Activated T-cell treated with anti-CD3 and anti-CD28 coated beads for 48 hours (primary cell): ENCODE results near the gene ABHD2.
"Not testable (repeated sequence)": the region's sequence is repeated elsewhere in the genome, so short reads cannot be mapped to it uniquely, and the experiment has no call there.

Experiments used
- DNase-seq: peaks from one replicate; pipeline ENCODE4 v3.0.0-alpha.2; 2020; ENCODE audit warnings: low read depth

Gene ABHD2

DNA sequence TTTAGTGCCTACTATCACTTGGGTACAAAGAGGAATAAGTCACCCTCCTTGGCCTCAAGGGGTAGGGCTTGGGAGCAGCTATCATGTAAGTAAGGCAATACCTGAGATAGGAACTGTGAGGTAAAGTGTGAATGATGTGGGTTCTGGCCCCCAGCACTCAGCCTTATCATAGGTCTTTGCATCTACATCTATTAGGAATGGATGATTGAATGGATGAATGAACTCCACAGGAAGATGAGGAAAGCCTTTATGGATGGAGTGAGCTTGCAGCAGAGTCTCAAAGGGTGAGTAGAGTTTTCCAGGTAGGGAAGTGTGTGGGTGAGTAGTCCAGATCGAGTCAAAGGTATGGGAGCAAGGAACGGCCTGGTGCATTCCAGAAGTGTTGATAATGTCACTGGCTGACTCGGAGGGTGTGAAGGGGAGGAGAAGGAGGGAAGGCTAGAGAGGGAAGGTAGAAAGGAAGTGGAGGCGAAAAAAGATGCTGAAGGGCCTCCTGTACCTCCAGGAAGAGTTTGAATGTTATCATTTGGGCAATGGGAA, 13.1 kb upstream of the ABHD2 start:
- DNase-seq: no peak

GRCh38 chr15:89075846-89076245, 12.4 kb upstream of the ABHD2 start:
- no peak for DNase-seq

DNA sequence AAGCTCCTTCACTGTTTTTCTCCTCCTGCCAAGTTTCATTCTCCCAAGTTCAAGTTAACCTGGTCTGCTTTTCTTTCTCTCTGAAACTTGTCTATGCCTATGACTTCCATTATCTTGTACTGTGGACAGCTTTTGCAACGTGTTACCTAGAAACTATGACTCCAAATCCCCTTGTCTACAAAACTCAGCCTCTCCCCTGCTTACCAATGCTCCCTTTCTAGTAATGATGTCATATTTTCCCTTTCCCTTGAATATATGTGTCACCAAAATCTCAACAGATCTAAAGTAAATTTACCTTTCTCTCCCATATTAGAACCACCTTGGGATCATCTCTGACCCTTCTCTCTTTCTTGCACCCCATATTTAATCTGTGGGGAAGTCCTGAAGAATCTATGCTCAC, 10.5 kb upstream of the ABHD2 start:
- no peak for DNase-seq

DNA sequence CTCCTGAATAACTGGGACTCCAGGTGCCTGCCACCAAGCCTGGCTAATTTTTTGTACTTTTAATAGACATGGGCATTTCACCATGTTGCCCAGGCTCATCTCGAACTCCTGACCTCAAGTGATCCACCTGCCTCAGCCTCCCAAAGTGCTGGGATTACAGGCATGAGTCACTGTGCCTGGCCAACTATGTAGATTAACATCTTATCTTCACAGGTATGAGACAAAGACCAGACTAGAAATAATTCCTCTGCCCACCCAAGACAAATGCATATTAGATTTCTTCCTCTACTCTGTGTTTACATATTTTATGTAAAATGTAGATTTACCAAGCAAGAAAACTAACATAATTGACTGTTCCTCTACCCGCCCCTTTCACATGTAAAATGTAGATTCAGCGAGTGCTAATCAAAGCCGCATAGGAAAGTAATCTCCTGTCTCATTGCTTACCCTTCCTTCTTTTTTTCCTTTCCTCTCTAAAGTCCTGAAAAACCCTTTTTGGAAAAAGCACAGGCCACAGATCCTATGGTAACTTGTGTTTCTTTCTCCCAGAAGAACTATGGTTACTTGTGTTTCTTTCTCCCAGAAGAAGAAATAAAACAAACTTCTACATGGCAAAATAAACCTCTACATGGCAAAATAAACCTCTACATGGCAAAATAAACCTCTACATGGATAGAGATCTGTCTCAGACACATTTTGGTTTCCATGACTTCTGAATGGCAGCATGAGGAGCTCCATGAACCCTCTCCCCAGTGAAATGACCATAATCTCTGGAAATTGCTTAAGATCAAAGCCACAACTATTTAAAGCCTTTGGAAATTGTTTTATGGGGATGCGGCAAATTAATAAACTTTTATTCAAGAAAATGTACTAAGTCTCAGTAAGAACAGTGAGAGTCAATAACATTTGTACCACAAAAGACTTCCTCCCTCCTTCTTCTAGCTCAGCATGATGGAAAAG, 9.1 kb upstream of the ABHD2 start:
- DNase-seq: no peak

DNA sequence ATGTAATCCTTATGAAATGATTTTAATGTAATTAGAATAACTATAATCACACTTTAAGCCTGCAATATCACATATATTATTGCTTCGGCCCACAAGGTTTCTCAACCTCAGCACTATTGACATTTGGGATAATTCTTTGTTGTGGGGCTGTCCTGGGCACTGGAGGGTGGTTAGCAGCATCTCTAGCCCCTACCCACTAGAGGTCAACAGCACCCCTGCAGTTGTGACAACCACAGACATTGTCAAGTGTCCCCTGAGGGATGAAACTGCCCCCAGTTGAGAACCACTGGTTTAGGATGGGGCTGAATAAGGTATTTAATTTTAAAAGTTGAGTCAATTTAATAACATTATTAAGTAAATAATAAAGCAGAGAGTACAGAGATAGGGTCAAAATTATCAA, 6.4 kb upstream of the ABHD2 start:
- DNase-seq: no peak

DNA sequence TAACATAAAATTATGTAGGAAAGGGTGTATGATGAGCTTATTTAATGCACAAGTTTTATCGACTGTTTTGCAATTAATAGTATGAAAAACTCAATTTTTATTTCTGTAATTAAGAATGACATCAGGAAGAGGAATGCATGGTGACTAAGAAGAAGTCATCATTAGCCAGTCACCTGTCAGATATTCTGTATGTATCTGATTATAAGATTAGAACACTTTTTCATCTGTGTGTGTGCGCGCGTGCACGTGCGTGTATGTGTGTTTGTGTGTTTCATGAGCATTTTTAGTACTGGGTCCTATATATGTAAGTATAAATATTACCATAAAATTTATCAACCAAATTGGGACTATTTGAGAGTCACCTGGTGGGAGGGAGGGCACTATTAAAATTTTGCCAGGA, 5.0 kb upstream of the ABHD2 start:
- DNase-seq: no peak

DNA sequence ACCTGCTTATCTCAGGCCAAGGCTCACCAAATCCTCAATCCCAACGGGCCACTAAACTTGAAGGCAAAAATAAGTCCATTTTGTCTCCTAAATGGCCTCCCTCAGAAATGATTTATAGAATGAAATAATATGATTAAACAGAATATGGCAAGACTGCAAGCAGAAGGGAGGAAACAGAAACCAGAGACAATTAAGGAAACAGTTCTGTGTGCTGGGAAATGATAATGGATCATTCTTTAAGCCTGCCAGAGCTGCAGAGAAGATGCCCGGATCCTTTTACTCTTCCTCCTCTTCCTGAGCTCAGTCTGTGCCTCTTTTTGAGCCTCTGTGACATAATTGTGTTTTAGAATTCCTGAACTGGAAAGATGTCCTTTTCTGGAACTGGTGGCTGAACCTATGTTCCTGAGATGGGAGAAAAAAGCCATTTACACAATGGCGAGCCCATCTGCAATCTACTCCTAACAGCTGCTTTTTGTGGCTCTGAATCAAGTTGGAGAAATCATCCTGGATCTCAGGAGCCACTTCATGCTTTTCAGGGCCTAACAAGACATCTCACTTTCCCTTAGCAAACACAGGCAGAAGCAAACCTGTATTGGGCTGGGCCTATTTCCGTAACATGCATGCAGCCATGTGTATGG, 2.8 kb upstream of the ABHD2 start:
- DNase-seq: no peak

DNA sequence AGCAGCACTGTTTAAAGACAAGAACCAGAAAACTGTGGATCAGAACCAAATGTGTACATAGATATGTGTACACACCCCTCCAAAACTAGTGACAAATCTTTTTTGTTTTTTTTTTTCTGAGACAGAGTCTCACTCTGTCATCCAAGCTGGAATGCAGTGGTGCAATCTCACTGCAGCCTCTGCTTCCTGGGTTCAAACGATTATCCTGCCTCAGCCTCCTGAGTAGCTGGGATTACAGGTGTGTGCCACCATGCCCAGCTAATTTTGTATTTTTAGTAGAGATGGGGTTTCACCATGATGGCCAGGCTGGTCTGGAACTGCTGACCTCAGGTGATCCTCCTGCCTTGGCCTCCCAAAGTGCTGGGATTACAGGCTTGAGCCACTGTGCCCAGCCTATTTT, 2.3 kb upstream of the ABHD2 start:
- not testable (repeated sequence) for DNase-seq

GRCh38 chr15:89086390-89086789, 1.9 kb upstream of the ABHD2 start:
- not testable (repeated sequence) for DNase-seq

DNA sequence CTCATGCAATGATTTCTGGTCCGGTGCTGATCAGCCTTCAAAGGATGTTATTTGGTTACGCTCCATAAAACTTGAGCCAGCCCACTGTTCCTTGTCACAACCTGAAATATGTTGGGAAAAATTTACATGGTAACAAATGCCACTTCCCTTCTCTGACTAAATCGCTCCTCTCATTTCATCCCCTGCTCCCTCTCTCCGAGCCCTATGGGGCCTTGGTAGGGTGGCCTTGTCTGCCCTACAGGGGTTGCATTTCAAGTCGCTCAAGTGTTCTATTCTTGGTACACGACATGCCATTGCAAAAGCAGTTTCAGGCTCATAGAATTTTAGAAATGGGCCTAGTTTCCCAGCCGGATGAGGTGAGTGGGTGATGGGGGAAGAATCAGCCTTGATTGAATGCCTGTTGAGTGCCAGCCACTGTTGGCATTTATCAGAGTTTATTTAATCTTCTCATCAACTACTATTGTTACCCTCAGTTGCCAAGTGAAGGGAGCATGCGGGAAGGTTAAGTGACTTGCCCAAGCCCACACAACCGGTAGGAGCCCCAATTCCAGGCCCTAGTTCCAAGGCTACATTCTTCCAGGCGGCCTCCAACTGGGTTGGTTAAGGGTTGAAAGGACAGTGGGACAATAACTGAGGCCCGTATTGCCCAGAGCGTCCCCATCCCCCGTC, 961 bp upstream of the ABHD2 start:
- no peak for DNase-seq

- DNase-seq: no peak
Observed at GRCh38 chr15:89088605-89089315, 504 bp downstream of the ABHD2 start.

- DNase-seq: no peak
Observed at GRCh38 chr15:89089316-89090230, 1.3 kb downstream of the ABHD2 start.

DNA sequence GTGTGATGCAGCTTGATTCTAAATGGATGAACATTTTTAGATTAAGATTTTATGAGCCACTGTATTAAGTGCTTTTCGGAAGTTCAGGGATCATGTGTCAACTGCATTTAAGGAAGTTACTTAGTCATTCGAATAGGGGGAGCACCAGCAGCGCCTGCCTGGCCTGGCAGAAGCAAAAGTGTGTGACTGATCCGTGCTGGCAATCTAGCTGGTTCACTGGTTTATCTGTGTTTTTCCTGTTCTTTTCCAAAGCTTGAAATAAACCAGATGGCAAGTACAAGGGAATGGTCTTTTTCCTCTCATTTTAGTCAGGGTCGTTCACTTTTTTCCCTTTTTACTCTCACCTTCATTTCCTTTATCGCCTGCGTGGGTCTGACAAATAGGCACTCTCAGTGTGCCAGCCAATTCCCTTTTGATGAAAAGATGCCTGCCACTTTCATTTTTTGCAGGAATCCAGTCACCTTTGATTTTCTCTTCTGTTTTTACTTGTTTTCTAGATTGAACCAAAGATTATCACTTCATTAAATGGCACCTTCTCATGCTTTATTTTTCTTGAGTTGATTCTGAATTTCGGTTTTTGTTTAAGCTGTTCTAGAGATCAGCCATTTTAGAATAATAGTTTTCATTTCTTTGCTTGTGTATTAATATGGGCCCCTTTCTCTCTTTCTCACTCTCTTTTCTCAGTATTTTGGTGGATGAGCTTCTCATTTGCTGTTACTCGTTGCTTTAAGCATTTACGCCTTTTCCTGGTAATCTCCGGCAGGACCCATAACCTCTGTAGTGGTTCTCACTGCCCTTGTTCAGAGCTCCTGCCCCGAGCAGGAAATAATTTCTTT, 2.8 kb downstream of the ABHD2 start:
- DNase-seq: peak; percentile 33

DNA sequence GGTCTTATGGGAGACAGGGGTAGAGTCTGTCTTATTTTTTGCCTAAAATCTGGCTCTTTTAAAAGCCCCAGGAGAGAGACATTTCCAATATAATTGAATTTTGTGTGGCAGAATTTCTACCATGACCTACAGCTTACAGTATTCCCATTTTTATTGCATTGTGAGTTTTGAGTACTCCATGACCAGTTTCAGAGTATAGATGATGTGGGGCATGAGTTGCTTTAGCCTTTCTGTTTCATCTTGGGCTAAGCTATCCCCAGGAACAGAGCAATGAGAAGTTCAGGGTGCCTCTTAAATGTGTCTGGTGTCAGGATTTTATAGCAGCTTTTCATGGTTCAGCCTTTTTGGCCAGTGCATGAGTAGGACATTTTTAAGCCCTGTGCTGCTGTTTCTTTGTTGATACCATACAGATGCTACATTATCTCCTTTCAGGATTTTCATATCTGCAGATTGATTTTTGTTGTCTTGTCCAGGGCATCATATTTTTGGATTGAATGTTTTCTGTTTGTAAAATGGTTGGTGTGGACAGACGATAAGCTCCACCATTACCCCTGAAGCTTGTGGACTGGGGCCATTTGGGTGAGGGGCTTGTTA, 3.5 kb downstream of the ABHD2 start:
- DNase-seq: no peak

- DNase-seq: no peak
Observed at GRCh38 chr15:89093509-89093908, 5.3 kb downstream of the ABHD2 start.

DNA sequence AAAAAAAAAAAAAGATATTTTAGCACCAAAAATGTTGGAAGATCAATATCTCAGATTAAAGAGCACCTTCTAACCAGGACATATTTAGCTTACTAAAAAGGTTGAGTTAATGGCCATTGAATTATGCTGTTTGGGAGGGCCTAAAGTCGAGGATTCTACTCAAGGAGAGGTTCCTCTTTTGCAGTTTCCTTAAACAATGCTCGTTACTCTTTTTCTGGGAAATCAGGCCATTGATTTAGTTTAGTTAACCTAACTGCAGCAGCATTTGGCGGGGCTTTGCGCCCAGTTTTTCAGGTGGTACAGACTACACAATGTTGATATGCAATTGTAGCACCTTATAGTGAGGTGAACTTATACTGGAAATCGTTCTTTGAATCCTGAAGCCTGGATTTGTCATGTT, 6.8 kb downstream of the ABHD2 start:
- no peak for DNase-seq

- DNase-seq: no peak
Observed at GRCh38 chr15:89095556-89095955, 7.3 kb downstream of the ABHD2 start.

- no peak for DNase-seq
Observed at GRCh38 chr15:89096664-89097063, 8.4 kb downstream of the ABHD2 start.

GRCh38 chr15:89097313-89097712, 9.1 kb downstream of the ABHD2 start:
- no peak for DNase-seq

GRCh38 chr15:89098281-89098680, 10.0 kb downstream of the ABHD2 start:
- no peak for DNase-seq
